Measurements from ENCODE around the gene SREBF2.

The SREBF2 gene

GRCh38 chr22:41951898-41952474, 119.1 kb downstream of the SREBF2 start, which contains the start of gene SMIM45:
SMIM45 (plus strand) TSS chr22:41952150.
- no peak for TF ChIP-seq MYC (IDR thresholded peaks at IDR 0.05; ENCODE audit: low read depth, low read length)
- TF ChIP-seq POLR2A (IDR thresholded peaks at IDR 0.05; ENCODE audit: extremely low read depth, insufficient read length) = no peak
- no peak for TF ChIP-seq MAX (IDR thresholded peaks at IDR 0.05; ENCODE audit: low read depth, low read length)
- TF ChIP-seq CTCF (IDR thresholded peaks at IDR 0.05; ENCODE audit: low read depth, low read length) = no peak
- H3K4me3 ChIP-seq (ENCODE audit: low read depth, low read length) = no peak within 1 kb of the TSS
- no peak for DNase-seq (ENCODE audit: low read depth)

- TF ChIP-seq MAX (IDR thresholded peaks at IDR 0.05; ENCODE audit: low read depth, low read length) (no peak), MYC (IDR thresholded peaks at IDR 0.05; ENCODE audit: low read depth, low read length) (no peak), POLR2A (IDR thresholded peaks at IDR 0.05; ENCODE audit: extremely low read depth, insufficient read length) (no peak), CTCF (IDR thresholded peaks at IDR 0.05; ENCODE audit: low read depth, low read length) (no peak)
- no peak overlapping the region for H3K4me3 ChIP-seq (ENCODE audit: low read depth, low read length)
- DNase-seq (ENCODE audit: low read depth) = no peak
These were observed 119.8 kb downstream of the SREBF2 start for GRCh38 chr22:41952713-41953112.
